Activated naive CD4-positive, alpha-beta T cell treated with anti-CD3 and anti-CD28 coated beads, Interleukin-2, amount 10 ng/mL, durations not matched to agents 7 days and 5 days (primary cell): ENCODE measurements around the gene FUOM.

ENCODE experiments used
- CTCF ChIA-PET: fragments of 350-600 bp; sonication (Branson Sonifier 250); formaldehyde crosslinking; loops from one replicate; lab custom pipeline; 2021; ENCODE audit warnings: antibody characterized with exemption; lab: Charles Lee
- DNase-seq: peaks from one replicate; pipeline ENCODE4 v3.0.0-alpha.2; 2020
- H3K27ac Mint-ChIP-seq: one replicate; pipeline ENCODE4 v1.8.0; 2021; ENCODE audit warnings: mild to moderate bottlenecking, moderate library complexity, mixed read lengths
- H3K27me3 Mint-ChIP-seq: one replicate; pipeline ENCODE4 v1.8.0; 2021; ENCODE audit warnings: mild to moderate bottlenecking, mixed read lengths
- H3K36me3 Mint-ChIP-seq: one replicate; pipeline ENCODE4 v1.8.0; 2021; ENCODE audit warnings: mixed read lengths
- H3K4me1 Mint-ChIP-seq: one replicate; pipeline ENCODE4 v1.8.0; 2021; ENCODE audit warnings: mixed read lengths
- H3K4me3 Mint-ChIP-seq: one replicate; pipeline ENCODE4 v1.8.0; 2021; ENCODE audit warnings: mild to moderate bottlenecking, moderate library complexity, mixed read lengths
- H3K9me3 Mint-ChIP-seq: one replicate; pipeline ENCODE4 v1.8.0; 2021; ENCODE audit warnings: mixed read lengths

The FUOM gene

GRCh38 chr10:133355991-133356390, 1.8 kb downstream of the FUOM start:
- Mint-ChIP-seq H3K27me3 (peaks cover 8% of the 10 kb centered on the region), H3K4me3 (peak overlapping the region; percentile 63), H3K27ac (no peak overlapping the region), H3K4me1 (peaks cover 6% of the 10 kb centered on the region), H3K9me3 (no peaks in the 10 kb centered on the region), H3K36me3 (no peaks in the 10 kb centered on the region)
- no peak for DNase-seq
- CTCF ChIA-PET: interaction anchor here (1.3 kb wide), 1 partner anchor 27 kb away, joined by 3 read pairs; no protein-coding TSS in a partner anchor

GRCh38 chr10:133355266-133355665, 2.6 kb downstream of the FUOM start:
- DNase-seq: no peak
- H3K36me3 Mint-ChIP-seq: no peaks in the 10 kb centered on the region
- no peak overlapping the region for H3K4me3 Mint-ChIP-seq
- no peaks in the 10 kb centered on the region for H3K9me3 Mint-ChIP-seq
- H3K4me1 Mint-ChIP-seq: peaks cover 6% of the 10 kb centered on the region
- peaks cover 8% of the 10 kb centered on the region for H3K27me3 Mint-ChIP-seq
- no peak overlapping the region for H3K27ac Mint-ChIP-seq
- CTCF ChIA-PET: no interaction called here

GRCh38 chr10:133354672-133355240, 3.1 kb downstream of the FUOM start:
- H3K27me3 Mint-ChIP-seq: peaks cover 8% of the 10 kb centered on the region
- CTCF ChIA-PET: interaction anchor here (3.5 kb wide), 1 partner anchor 26 kb away, joined by 12 read pairs; no protein-coding TSS in a partner anchor
- H3K9me3 Mint-ChIP-seq: no peaks in the 10 kb centered on the region
- H3K36me3 Mint-ChIP-seq: no peaks in the 10 kb centered on the region
- H3K4me3 Mint-ChIP-seq: no peak overlapping the region
- no peak for DNase-seq
- no peak overlapping the region for H3K27ac Mint-ChIP-seq
- peaks cover 6% of the 10 kb centered on the region for H3K4me1 Mint-ChIP-seq

- no peaks in the 10 kb centered on the region for H3K9me3 Mint-ChIP-seq
- CTCF ChIA-PET: interaction anchor here (0.7 to 3.5 kb wide), 2 partner anchors 25 to 258 kb away, joined by 3 to 12 read pairs; no protein-coding TSS in a partner anchor
- DNase-seq: no peak
- H3K27ac Mint-ChIP-seq: no peak overlapping the region
- H3K36me3 Mint-ChIP-seq: no peaks in the 10 kb centered on the region
- H3K4me3 Mint-ChIP-seq: no peak overlapping the region
- H3K27me3 Mint-ChIP-seq: peaks cover 12% of the 10 kb centered on the region
- H3K4me1 Mint-ChIP-seq: peaks cover 6% of the 10 kb centered on the region
These were observed 3.7 kb downstream of the FUOM start for GRCh38 chr10:133353988-133354605.

GRCh38 chr10:133353202-133353959, 4.4 kb downstream of the FUOM start:
- CTCF ChIA-PET: interaction anchor here (0.7 to 3.5 kb wide), 2 partner anchors 24 to 258 kb away, joined by 3 to 12 read pairs; no protein-coding TSS in a partner anchor
- peaks cover 6% of the 10 kb centered on the region for H3K4me1 Mint-ChIP-seq
- H3K36me3 Mint-ChIP-seq: no peaks in the 10 kb centered on the region
- no peaks in the 10 kb centered on the region for H3K9me3 Mint-ChIP-seq
- no peak overlapping the region for H3K4me3 Mint-ChIP-seq
- peaks cover 14% of the 10 kb centered on the region for H3K27me3 Mint-ChIP-seq
- no peak overlapping the region for H3K27ac Mint-ChIP-seq
- DNase-seq: no peak

- CTCF ChIA-PET: interaction anchor here (3.5 kb wide), 1 partner anchor 22 kb away, joined by 12 read pairs; no protein-coding TSS in a partner anchor
These were observed 6.2 kb downstream of the FUOM start for GRCh38 chr10:133351408-133352318.

GRCh38 chr10:133350950-133351329, 6.9 kb downstream of the FUOM start:
- no peaks in the 10 kb centered on the region for H3K4me1 Mint-ChIP-seq
- no peaks in the 10 kb centered on the region for H3K9me3 Mint-ChIP-seq
- CTCF ChIA-PET: no interaction called here
- H3K27ac Mint-ChIP-seq: no peak overlapping the region
- peaks cover 28% of the 10 kb centered on the region for H3K27me3 Mint-ChIP-seq
- no peak overlapping the region for H3K4me3 Mint-ChIP-seq
- DNase-seq: no peak
- H3K36me3 Mint-ChIP-seq: no peaks in the 10 kb centered on the region

More at GRCh38 chr10:133351408-133352318, 6.2 kb downstream of the FUOM start:
- Mint-ChIP-seq H3K9me3 (no peaks in the 10 kb centered on the region), H3K4me3 (no peak overlapping the region), H3K36me3 (no peaks in the 10 kb centered on the region), H3K27me3 (peaks cover 25% of the 10 kb centered on the region), H3K27ac (no peak overlapping the region), H3K4me1 (peaks cover 3% of the 10 kb centered on the region)
- DNase-seq: no peak

- Mint-ChIP-seq H3K27ac (no peak overlapping the region), H3K4me1 (no peaks in the 10 kb centered on the region), H3K27me3 (peaks cover 33% of the 10 kb centered on the region), H3K9me3 (no peaks in the 10 kb centered on the region), H3K4me3 (no peak overlapping the region), H3K36me3 (no peaks in the 10 kb centered on the region)
- CTCF ChIA-PET: no interaction called here
- DNase-seq: no peak
These were observed 7.4 kb downstream of the FUOM start for GRCh38 chr10:133350283-133350949.

- CTCF ChIA-PET: no interaction called here
- Mint-ChIP-seq H3K9me3 (no peaks in the 10 kb centered on the region), H3K27ac (no peak overlapping the region), H3K4me1 (no peaks in the 10 kb centered on the region), H3K36me3 (no peaks in the 10 kb centered on the region), H3K27me3 (peaks cover 41% of the 10 kb centered on the region), H3K4me3 (no peak overlapping the region)
- no peak for DNase-seq
These were observed 8.2 kb downstream of the FUOM start for GRCh38 chr10:133349577-133350011.

- H3K27ac Mint-ChIP-seq: no peak overlapping the region
These were observed 8.7 kb downstream of the FUOM start for GRCh38 chr10:133349160-133349568.

GRCh38 chr10:133347710-133348517, 9.9 kb downstream of the FUOM start:
- Mint-ChIP-seq H3K4me3 (no peak overlapping the region), H3K27ac (no peak overlapping the region), H3K4me1 (peaks cover 4% of the 10 kb centered on the region), H3K36me3 (no peaks in the 10 kb centered on the region), H3K27me3 (peaks cover 58% of the 10 kb centered on the region), H3K9me3 (no peaks in the 10 kb centered on the region)
- CTCF ChIA-PET: interaction anchor here (1.0 kb wide), 1 partner anchor 18 kb away, joined by 3 read pairs; no protein-coding TSS in a partner anchor
- no peak for DNase-seq

More at GRCh38 chr10:133349160-133349568, 8.7 kb downstream of the FUOM start:
- Mint-ChIP-seq H3K4me3 (no peak overlapping the region), H3K36me3 (no peaks in the 10 kb centered on the region), H3K9me3 (no peaks in the 10 kb centered on the region), H3K4me1 (no peaks in the 10 kb centered on the region), H3K27me3 (peaks cover 46% of the 10 kb centered on the region)
- DNase-seq: no peak
- CTCF ChIA-PET: no interaction called here

GRCh38 chr10:133346413-133346812, 11.4 kb downstream of the FUOM start:
- CTCF ChIA-PET: no interaction called here
- no peak for DNase-seq
- H3K4me3 Mint-ChIP-seq: no peak overlapping the region
- no peaks in the 10 kb centered on the region for H3K36me3 Mint-ChIP-seq
- H3K9me3 Mint-ChIP-seq: no peaks in the 10 kb centered on the region
- H3K4me1 Mint-ChIP-seq: peaks cover 4% of the 10 kb centered on the region
- H3K27me3 Mint-ChIP-seq: peaks cover 62% of the 10 kb centered on the region
- H3K27ac Mint-ChIP-seq: no peak overlapping the region
